DMS53 treated with DMSO at 0.1 percent for 48 hours (cell line): ENCODE results near the gene MAP3K8.

Source experiments
- DNase-seq: peaks from one replicate; lab custom pipeline; 2025; ENCODE audit not compliant: unreplicated experiment; lab: John Stamatoyannopoulos, UW

The MAP3K8 gene

GRCh38 chr10:30433730-30434272 lies at the start of gene MAP3K8:
MAP3K8 (plus strand) TSS chr10:30434184; CDS start chr10:30438939, 4,755 bp downstream.
- peak; percentile 64 for DNase-seq

- peak; percentile 51 for DNase-seq
Measured at GRCh38 chr10:30384701-30385201, 49.2 kb upstream of the MAP3K8 start.

GRCh38 chr10:30386801-30387588 lies 47.0 kb upstream of the MAP3K8 start:
- no peak for DNase-seq

GRCh38 chr10:30387646-30388243 lies 46.2 kb upstream of the MAP3K8 start:
- no peak for DNase-seq

- DNase-seq = no peak
Measured at GRCh38 chr10:30389543-30389942, 44.4 kb upstream of the MAP3K8 start.

GRCh38 chr10:30390207-30390606 lies 43.8 kb upstream of the MAP3K8 start:
- DNase-seq = no peak

GRCh38 chr10:30391266-30391665 lies 42.7 kb upstream of the MAP3K8 start:
- DNase-seq = no peak

GRCh38 chr10:30392564-30392990 lies 41.4 kb upstream of the MAP3K8 start:
- peak; percentile 56 for DNase-seq

GRCh38 chr10:30396293-30396692 lies 37.7 kb upstream of the MAP3K8 start:
- DNase-seq = no peak

- DNase-seq = no peak
Measured at GRCh38 chr10:30396698-30397097, 37.3 kb upstream of the MAP3K8 start.

GRCh38 chr10:30398193-30398592 lies 35.8 kb upstream of the MAP3K8 start:
- no peak for DNase-seq

GRCh38 chr10:30398788-30399187 lies 35.2 kb upstream of the MAP3K8 start:
- no peak for DNase-seq

- DNase-seq = no peak
Measured at GRCh38 chr10:30403494-30403893, 30.5 kb upstream of the MAP3K8 start.

GRCh38 chr10:30404540-30404939 lies 29.4 kb upstream of the MAP3K8 start:
- DNase-seq = no peak

GRCh38 chr10:30411263-30411662 lies 22.7 kb upstream of the MAP3K8 start:
- DNase-seq = no peak

GRCh38 chr10:30412901-30413300 lies 21.1 kb upstream of the MAP3K8 start:
- DNase-seq = no peak

- DNase-seq = peak; percentile 45
Measured at GRCh38 chr10:30413996-30414576, 19.9 kb upstream of the MAP3K8 start.

GRCh38 chr10:30415593-30415992 lies 18.4 kb upstream of the MAP3K8 start:
- no peak for DNase-seq

- DNase-seq = no peak
Measured at GRCh38 chr10:30417301-30417700, 16.7 kb upstream of the MAP3K8 start.

GRCh38 chr10:30420266-30420665 lies 13.7 kb upstream of the MAP3K8 start:
- no peak for DNase-seq

GRCh38 chr10:30420766-30421165 lies 13.2 kb upstream of the MAP3K8 start:
- no peak for DNase-seq
